Left ventricle myocardium inferior (tissue), 1 donor: Measurements from ENCODE around the gene SGF29. TPM values are rescaled to one million over a fixed set of nuclear protein-coding genes. Genes with fewer than 3 reads are reported as not detected.

Source experiments
- DNase-seq: peaks from one replicate; pipeline ENCODE4 v3.0.0-alpha.2; 2020
- H3K27ac ChIP-seq: fragments of 200-600 bp; replicated peaks from 2 replicates; pipeline ENCODE4 v1.8.0; 2021
- H3K27me3 ChIP-seq: fragments of 200-600 bp; 2 replicates; pipeline ENCODE4 v1.8.0; 2021; ENCODE audit warnings: low read depth
- H3K36me3 ChIP-seq: fragments of 200-600 bp; 2 replicates; pipeline ENCODE4 v1.8.0; 2021
- H3K4me1 ChIP-seq: fragments of 200-600 bp; 2 replicates; pipeline ENCODE4 v1.8.0; 2021
- H3K4me3 ChIP-seq: fragments of 200-600 bp; 2 replicates; pipeline ENCODE4 v1.8.0; 2021; ENCODE audit warnings: mild to moderate bottlenecking, moderate library complexity
- H3K9me3 ChIP-seq: fragments of 200-600 bp; replicated peaks from 2 replicates; pipeline ENCODE4 v1.8.0; 2021
- CTCF ChIP-seq: fragments of 200-600 bp; IDR thresholded peaks from 2 replicates; pipeline ENCODE4 v1.8.0; 2021; ENCODE audit warnings: antibody characterized with exemption, mild to moderate bottlenecking, borderline replicate concordance
- intact Hi-C: fragments of 100-400 bp; cut with micrococcal nuclease; formaldehyde crosslinking; loops from one replicate; pipeline ENCODE4 v1.11.0; 2022
- total RNA-seq: library from RNA; stranded (reverse); fragmentation: NEBNext Ultra II Directional; extraction: Animal tissue kit (Norgen Biotek cat#: 25700); gene quantifications from one replicate; pipeline ENCODE4 v1.2.1, GENCODE V29; 2021
- donor health status: DM: no; HTN: yes; CAD: no; lungs with severe emphysema.

The SGF29 gene
- total RNA-seq, 1 donor from 2014 or later, result 16.5 TPM

GRCh38 chr16:28572696-28573510, 19.2 kb downstream of the SGF29 start:
- Histone ChIP-seq H3K9me3 (no peaks in the 10 kb centered on the region), H3K36me3 (no peaks in the 10 kb centered on the region), H3K27me3 (no peaks in the 10 kb centered on the region), H3K27ac (peak overlapping the region; percentile 74), H3K4me1 (peaks cover 32% of the 10 kb centered on the region), H3K4me3 (no peak overlapping the region)
- peak; percentile 60 for DNase-seq
- intact Hi-C loops, result no loop called here
- no peak for TF ChIP-seq CTCF

- intact Hi-C loops, result no loop called here
- Histone ChIP-seq H3K4me3 (no peak overlapping the region), H3K4me1 (peaks cover 32% of the 10 kb centered on the region), H3K9me3 (no peaks in the 10 kb centered on the region), H3K27ac (peak overlapping the region; percentile 74), H3K36me3 (no peaks in the 10 kb centered on the region), H3K27me3 (no peaks in the 10 kb centered on the region)
- TF ChIP-seq CTCF, result no peak
- DNase-seq, result no peak
Observed at GRCh38 chr16:28573738-28574718, 20.3 kb downstream of the SGF29 start.

GRCh38 chr16:28574925-28575324, 21.2 kb downstream of the SGF29 start:
- no peak for TF ChIP-seq CTCF
- no peak overlapping the region for H3K27ac ChIP-seq
- H3K4me1 ChIP-seq, result peaks cover 32% of the 10 kb centered on the region
- no peaks in the 10 kb centered on the region for H3K9me3 ChIP-seq
- H3K27me3 ChIP-seq, result no peaks in the 10 kb centered on the region
- no peak for DNase-seq
- no peak overlapping the region for H3K4me3 ChIP-seq
- H3K36me3 ChIP-seq, result no peaks in the 10 kb centered on the region
- intact Hi-C loops, result no loop called here

- no peak overlapping the region for H3K4me3 ChIP-seq
- intact Hi-C loops, result no loop called here
Observed at GRCh38 chr16:28575446-28576109, 21.9 kb downstream of the SGF29 start.

More at GRCh38 chr16:28575446-28576109, 21.9 kb downstream of the SGF29 start:
- no peaks in the 10 kb centered on the region for H3K27me3 ChIP-seq
- peaks cover 3% of the 10 kb centered on the region for H3K36me3 ChIP-seq
- no peak for TF ChIP-seq CTCF
- no peak overlapping the region for H3K27ac ChIP-seq
- peaks cover 32% of the 10 kb centered on the region for H3K4me1 ChIP-seq
- no peaks in the 10 kb centered on the region for H3K9me3 ChIP-seq
- DNase-seq, result no peak
